OCI-LY7 (cell line): ENCODE results near the gene ADAMTS2. TPM values are rescaled to one million over a fixed set of nuclear protein-coding genes. Genes with fewer than 3 reads are reported as not detected.

ENCODE experiments used
- BruUV-seq: library from RNA; stranded (reverse); fragments of 400-500 nt; replicated peaks from 2 replicates; lab custom pipeline; 2021; lab: Mats Ljungman, UMichigan
- CTCF ChIA-PET: fragments of 300-600 bp; sonication (Branson Sonifier 250); formaldehyde crosslinking; loops from one replicate; lab custom pipeline; 2022; ENCODE audit warnings: antibody characterized with exemption; ENCODE audit not compliant: unreplicated experiment; lab: Charles Lee
- POLR2A ChIA-PET: fragments of 300-600 bp; sonication (Branson Sonifier 250); formaldehyde crosslinking; loops from one replicate; lab custom pipeline; 2022; ENCODE audit warnings: antibody characterized with exemption; lab: Charles Lee
- DNase-seq: peaks from one replicate; pipeline ENCODE4 v3.0.0-alpha.2; 2015; ENCODE audit warnings: low spot score
- H2AFZ ChIP-seq: fragments of 200-600 bp; sonication (generic), shearing (Covaris generic); 2 replicates; pipeline ENCODE4 v1.6.1; 2014; ENCODE audit warnings: mild to moderate bottlenecking, antibody characterized with exemption, low read length, moderate library complexity
- H3K27ac ChIP-seq: fragments of 200-600 bp; sonication (generic); 2 replicates; pipeline ENCODE4 v1.5.1; 2014; ENCODE audit warnings: mixed run types, low read depth, mild to moderate bottlenecking, moderate library complexity, low read length, inconsistent platforms; ENCODE audit not compliant: poor library complexity, severe bottlenecking
- H3K36me3 ChIP-seq: fragments of 200-600 bp; sonication (generic); 2 replicates; pipeline ENCODE4 v1.6.1; 2014; ENCODE audit warnings: mild to moderate bottlenecking, antibody characterized with exemption, low read length, moderate library complexity, mixed read lengths; ENCODE audit not compliant: insufficient read depth
- H3K4me1 ChIP-seq: fragments of 200-600 bp; sonication (generic); 2 replicates; pipeline ENCODE4 v1.5.1; 2014; ENCODE audit warnings: mild to moderate bottlenecking, low read length; ENCODE audit not compliant: insufficient read depth, poor library complexity, severe bottlenecking
- H3K4me2 ChIP-seq: fragments of 200-600 bp; sonication (generic); 2 replicates; pipeline ENCODE4 v1.6.1; 2014; ENCODE audit warnings: mild to moderate bottlenecking, low read length
- H3K4me3 ChIP-seq: fragments of 200-600 bp; sonication (generic); 2 replicates; pipeline ENCODE4 v1.5.1; 2014; ENCODE audit warnings: mild to moderate bottlenecking, low read depth, low read length; ENCODE audit not compliant: poor library complexity, severe bottlenecking
- H3K79me2 ChIP-seq: fragments of 200-600 bp; sonication (generic); 2 replicates; pipeline ENCODE4 v1.6.1; 2016; ENCODE audit warnings: low read depth, mild to moderate bottlenecking, low read length, moderate library complexity, mixed read lengths; ENCODE audit not compliant: insufficient read depth
- H3K9me2 ChIP-seq: fragments of 200-600 bp; sonication (generic); 2 replicates; pipeline ENCODE4 v1.6.1; 2016; ENCODE audit warnings: mild to moderate bottlenecking, low read length, mixed read lengths; ENCODE audit not compliant: insufficient read depth
- H3K9me3 ChIP-seq: fragments of 200-600 bp; sonication (generic); 2 replicates; pipeline ENCODE4 v1.6.1; 2014; ENCODE audit warnings: mild to moderate bottlenecking, mixed run types, low read length, mixed read lengths
- H4K20me1 ChIP-seq: fragments of 200-600 bp; sonication (generic); 2 replicates; pipeline ENCODE4 v1.6.1; 2014; ENCODE audit warnings: mild to moderate bottlenecking, antibody characterized with exemption, low read length, moderate library complexity, mixed read lengths; ENCODE audit not compliant: insufficient read depth
- EZH2phosphoT487 ChIP-seq: fragments of 200-600 bp; sonication (generic); IDR thresholded peaks from 2 replicates; pipeline ENCODE4 v1.6.1; 2018; ENCODE audit warnings: low read depth, borderline replicate concordance, mild to moderate bottlenecking, mixed run types, antibody characterized with exemption, low read length, moderate library complexity, mixed read lengths
- intact Hi-C: fragments of 100-400 bp; cut with micrococcal nuclease; formaldehyde crosslinking; loops from one replicate; pipeline ENCODE4 v1.10.0; 2022; ENCODE audit not compliant: unreplicated experiment
- total RNA-seq, 2 experiments: library from RNA; depleted of rRNA in 1 of 2; stranded (reverse); fragments of >200 nt in 1 of 2; shearing (Covaris generic) in 1 of 2; gene quantifications; 2 replicates each; pipeline ENCODE4 v1.2.3, GENCODE V29; 2014 to 2022
- TF ChIP-seq, protein P1 (sequence below): fragments of 200-600 bp; sonication (generic); conservative IDR thresholded peaks from 2 replicates; pipeline ENCODE4 v1.5.1; 2014; ENCODE audit warnings: mild to moderate bottlenecking, antibody characterized with exemption, low read length, moderate library complexity, mixed read lengths

Gene ADAMTS2
- total RNA-seq, 2 experiments from 2014 or later, result not detected

DNA sequence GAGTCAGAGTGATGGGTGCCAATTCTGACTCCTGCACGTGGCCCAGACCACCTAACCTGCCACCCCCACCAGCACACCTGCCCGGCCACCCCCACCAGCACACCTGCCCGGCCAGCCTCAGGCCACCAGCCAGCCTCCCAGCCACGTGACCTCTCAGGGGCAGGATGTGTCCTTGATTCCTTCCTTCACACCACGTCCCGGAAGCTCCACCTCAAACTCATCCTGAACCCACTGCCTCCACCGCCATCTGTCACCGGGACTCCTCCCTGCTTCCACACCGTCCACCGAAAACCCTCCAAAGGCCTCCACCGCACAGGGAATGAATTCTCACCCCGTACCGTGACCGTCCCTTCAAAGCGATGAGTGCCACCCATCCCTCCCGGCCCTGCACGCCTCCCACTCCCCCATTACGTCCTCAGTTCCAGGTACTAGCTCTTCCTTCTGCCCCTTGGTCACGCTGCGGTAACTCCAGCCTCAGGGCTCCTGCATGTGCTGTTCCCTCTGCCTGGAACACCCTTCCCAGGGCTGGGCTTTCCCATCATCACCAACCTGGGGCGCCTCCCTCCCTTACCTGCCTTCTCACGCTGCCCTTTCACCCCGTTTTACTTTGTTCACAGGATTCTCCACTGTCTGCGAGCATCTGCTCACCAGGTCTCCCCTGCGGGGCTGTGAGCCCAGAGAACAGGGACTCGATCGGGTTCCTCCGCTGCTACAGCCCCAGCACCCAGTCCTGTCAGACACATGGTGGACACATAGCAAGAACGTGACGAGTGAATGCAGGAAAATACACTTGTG lies 82.9 kb downstream of the ADAMTS2 start:
- intact Hi-C loops, result no loop called here
- ChIA-PET POLR2A (no interaction called here), CTCF (no interaction called here)

DNA sequence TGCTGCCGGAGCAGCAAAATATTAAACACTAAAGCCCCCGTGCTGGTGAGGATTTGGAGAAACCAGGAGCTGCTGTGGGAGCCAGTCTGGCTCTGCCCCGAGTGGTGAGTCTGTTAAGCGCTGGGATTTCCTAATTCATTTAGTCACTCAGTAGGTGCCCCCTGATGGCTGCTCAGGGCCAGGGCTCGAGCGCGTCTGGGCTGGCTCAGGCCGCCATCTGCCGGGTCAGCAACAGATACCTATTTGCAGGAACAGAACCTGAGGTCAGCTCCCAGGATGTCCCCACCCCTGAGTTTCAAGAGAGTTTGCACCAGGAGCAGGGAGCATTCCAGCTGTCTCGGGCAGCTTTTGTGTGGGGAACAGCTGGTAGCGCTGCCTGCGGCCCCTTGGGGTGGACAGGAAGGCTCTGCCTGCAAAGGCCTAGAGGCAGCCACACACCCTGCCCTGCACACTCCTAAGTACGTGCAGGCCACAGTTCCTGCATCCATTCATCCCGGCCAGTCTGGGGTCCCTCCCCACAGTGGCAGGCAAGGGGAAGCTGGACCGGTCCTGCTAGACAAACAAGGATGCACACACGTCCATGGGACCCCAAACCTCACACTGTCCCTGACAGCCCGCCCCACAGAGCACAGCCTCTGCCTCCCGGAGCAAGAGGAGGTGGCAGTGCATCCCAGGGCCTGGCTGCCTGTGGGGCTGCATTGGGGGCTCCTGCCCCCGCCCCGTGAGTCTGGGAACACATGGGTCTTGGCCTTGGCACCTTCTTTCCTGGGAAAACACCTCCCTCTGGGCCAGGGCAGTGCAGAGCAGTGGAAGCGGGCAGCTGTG lies 83.7 kb downstream of the ADAMTS2 start:
- no peaks in the 10 kb centered on the region for H3K79me2 ChIP-seq
- no peaks in the 10 kb centered on the region for H3K36me3 ChIP-seq
- BruUV-seq, result no TSS peak
- H3K9me3 ChIP-seq, result no peaks in the 10 kb centered on the region
- intact Hi-C loops, result no loop called here
- no peak overlapping the region for H3K27ac ChIP-seq
- no peak overlapping the region for H3K4me2 ChIP-seq
- H3K9me2 ChIP-seq, result no peaks in the 10 kb centered on the region
- no peaks in the 10 kb centered on the region for H4K20me1 ChIP-seq
- no peak overlapping the region for H3K4me3 ChIP-seq
- no peaks in the 10 kb centered on the region for H3K4me1 ChIP-seq
- ChIA-PET POLR2A (no interaction called here), CTCF (no interaction called here)
- peak; percentile 8 for DNase-seq
- H2AFZ ChIP-seq, result no peak overlapping the region
- TF ChIP-seq, protein P1, sequence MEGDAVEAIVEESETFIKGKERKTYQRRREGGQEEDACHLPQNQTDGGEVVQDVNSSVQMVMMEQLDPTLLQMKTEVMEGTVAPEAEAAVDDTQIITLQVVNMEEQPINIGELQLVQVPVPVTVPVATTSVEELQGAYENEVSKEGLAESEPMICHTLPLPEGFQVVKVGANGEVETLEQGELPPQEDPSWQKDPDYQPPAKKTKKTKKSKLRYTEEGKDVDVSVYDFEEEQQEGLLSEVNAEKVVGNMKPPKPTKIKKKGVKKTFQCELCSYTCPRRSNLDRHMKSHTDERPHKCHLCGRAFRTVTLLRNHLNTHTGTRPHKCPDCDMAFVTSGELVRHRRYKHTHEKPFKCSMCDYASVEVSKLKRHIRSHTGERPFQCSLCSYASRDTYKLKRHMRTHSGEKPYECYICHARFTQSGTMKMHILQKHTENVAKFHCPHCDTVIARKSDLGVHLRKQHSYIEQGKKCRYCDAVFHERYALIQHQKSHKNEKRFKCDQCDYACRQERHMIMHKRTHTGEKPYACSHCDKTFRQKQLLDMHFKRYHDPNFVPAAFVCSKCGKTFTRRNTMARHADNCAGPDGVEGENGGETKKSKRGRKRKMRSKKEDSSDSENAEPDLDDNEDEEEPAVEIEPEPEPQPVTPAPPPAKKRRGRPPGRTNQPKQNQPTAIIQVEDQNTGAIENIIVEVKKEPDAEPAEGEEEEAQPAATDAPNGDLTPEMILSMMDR, result peak; percentile 28; the same call in 1 of the 2 replicates
- no peak for TF ChIP-seq EZH2phosphoT487

More for the DNA sequence above, 82.9 kb downstream of the ADAMTS2 start:
- no peak overlapping the region for H2AFZ ChIP-seq
- no peak for TF ChIP-seq EZH2phosphoT487
- TF ChIP-seq, protein P1, result no peak
- no peak overlapping the region for H3K4me2 ChIP-seq
- no peaks in the 10 kb centered on the region for H3K4me1 ChIP-seq
- H3K4me3 ChIP-seq, result no peak overlapping the region
- H4K20me1 ChIP-seq, result no peaks in the 10 kb centered on the region
- H3K79me2 ChIP-seq, result no peaks in the 10 kb centered on the region
- no peak overlapping the region for H3K27ac ChIP-seq
- H3K36me3 ChIP-seq, result no peaks in the 10 kb centered on the region
- H3K9me3 ChIP-seq, result no peaks in the 10 kb centered on the region
- DNase-seq, result no peak
- H3K9me2 ChIP-seq, result no peaks in the 10 kb centered on the region
- no TSS peak for BruUV-seq
